K562 (cell line): Measurements from ENCODE around the gene OR52K1. TPM values are rescaled to one million over a fixed set of nuclear protein-coding genes. Genes with fewer than 3 reads are reported as not detected.
A peak's percentile ranks its signal among the peaks of the same experiment; 100 is the strongest.

ENCODE experiments used
- ATAC-seq: fragments of 200-7000 bp; cut with Tn5 transposase; 3 replicates; pipeline ENCODE4 v1.9.1; 2020; ENCODE audit warnings: moderate library complexity
- BruUV-seq: library from RNA; stranded (reverse); fragments of 400-500 nt; replicated peaks from 2 replicates; lab custom pipeline; 2021; lab: Mats Ljungman, UMichigan
- CTCF ChIA-PET: fragments of 300-600 bp; formaldehyde crosslinking; extraction: SDS; loops from one replicate; lab custom pipeline; 2021; ENCODE audit warnings: low intra/inter-chr PET ratio; lab: Yijun Ruan, JAX
- POLR2A ChIA-PET: fragments of 300-600, 350-650 bp; sonication (Branson Sonifier 250); formaldehyde crosslinking; extraction: SDS; loops from one replicate; lab custom pipeline; 2021; ENCODE audit warnings: antibody characterized with exemption, inconsistent platforms; lab: Yijun Ruan, JAX
- DNase-seq, 4 experiments: peaks; one replicate each; pipeline versions ENCODE4 v3.0.0 to v3.0.0-alpha.2; 2011 to 2018; ENCODE audit warnings: low spot score in 3 of 4, mixed read lengths in 3 of 4; ENCODE audit errors: extremely low read depth in 1 of 4
- FAIRE-seq: peaks from 2 replicates; lab custom pipeline; 2011; peaks lifted over from hg19 to GRCh38; lab: Jason Lieb, UNC
- H2AFZ ChIP-seq: 2 replicates; pipeline ENCODE4 v1.6.0; 2011; ENCODE audit warnings: low read depth, low read length, control low read depth, inconsistent platforms
- H3K27ac ChIP-seq: fragments of 200-600 bp; 3 replicates; pipeline ENCODE4 v1.8.0; 2011; ENCODE audit warnings: low read depth, mild to moderate bottlenecking, control low read depth, inconsistent platforms, low read length, moderate library complexity, mixed read lengths; ENCODE audit errors: extremely low read depth
- H3K27me3 ChIP-seq, 2 experiments: fragments of 300-600 bp in 1 of 2; 2 replicates in 1 of 2; 3 replicates in 1 of 2; pipeline versions ENCODE4 v1.6.0 to v1.8.0; 2011; ENCODE audit warnings: inconsistent platforms in 2 of 2, low read length in 2 of 2, mild to moderate bottlenecking in 1 of 2, mixed read lengths in 1 of 2, moderate library complexity in 1 of 2; ENCODE audit not compliant: control insufficient read depth in 2 of 2, insufficient read depth in 2 of 2
- H3K36me3 ChIP-seq: fragments of 300-600 bp; 3 replicates; pipeline ENCODE4 v1.8.0; 2011; ENCODE audit warnings: mild to moderate bottlenecking, low read length, inconsistent platforms; ENCODE audit not compliant: control insufficient read depth, insufficient read depth
- H3K4me1 ChIP-seq, 2 experiments: fragments of 200-600 bp in 1 of 2; replicated peaks in 1 of 2; 2 replicates in 1 of 2; 3 replicates in 1 of 2; pipeline versions ENCODE4 v1.5.1 to v1.8.0; 2011; ENCODE audit warnings: inconsistent platforms in 2 of 2, low read length in 2 of 2, mild to moderate bottlenecking in 1 of 2, mixed read lengths in 1 of 2, moderate library complexity in 1 of 2; ENCODE audit not compliant: control insufficient read depth in 2 of 2, insufficient read depth in 2 of 2
- H3K4me2 ChIP-seq: 2 replicates; pipeline ENCODE4 v1.6.1; 2011; ENCODE audit warnings: low read length, control low read depth, inconsistent platforms, mixed read lengths; ENCODE audit not compliant: insufficient read depth
- H3K4me3 ChIP-seq: fragments of 200-600 bp; sonication (generic), shearing (Covaris generic); 2 replicates; pipeline ENCODE4 v1.5.1; 2016; ENCODE audit warnings: control low read depth, inconsistent platforms
- H3K79me2 ChIP-seq: fragments of 200-600 bp; 3 replicates; pipeline ENCODE4 v1.8.0; 2011; ENCODE audit warnings: low read length, inconsistent platforms; ENCODE audit not compliant: control insufficient read depth, insufficient read depth
- H3K9ac ChIP-seq, 2 experiments: 2 replicates each; pipeline versions ENCODE4 v1.6.0 to v1.6.1; 2011; ENCODE audit warnings: low read depth in 2 of 2, low read length in 2 of 2, control low read depth in 1 of 2, inconsistent platforms in 1 of 2, mild to moderate bottlenecking in 1 of 2, mixed read lengths in 1 of 2; ENCODE audit not compliant: insufficient read depth in 1 of 2
- H3K9me1 ChIP-seq: one replicate; pipeline ENCODE4 v1.6.0; 2011; ENCODE audit warnings: inconsistent platforms, mild to moderate bottlenecking, low read length, moderate library complexity; ENCODE audit not compliant: control insufficient read depth, insufficient read depth
- H3K9me3 ChIP-seq: replicated peaks from 2 replicates; pipeline ENCODE4 v1.5.1; 2011; ENCODE audit warnings: low read depth, low read length, inconsistent platforms; ENCODE audit not compliant: control insufficient read depth, insufficient read depth
- H4K20me1 ChIP-seq: replicated peaks from 2 replicates; pipeline ENCODE4 v1.6.1; 2011; ENCODE audit warnings: low read length, inconsistent platforms, mixed read lengths; ENCODE audit not compliant: control insufficient read depth, insufficient read depth
- EP300 ChIP-seq: IDR thresholded peaks from 2 replicates; pipeline ENCODE4 v1.6.1; 2012; ENCODE audit warnings: low read length, improper control_type of control experiment
- NRF1 ChIP-seq, 2 experiments: fragments of 450-650 bp; IDR thresholded peaks in 1 of 2; conservative IDR thresholded peaks in 1 of 2; 2 replicates each; pipeline ENCODE4 v1.6.1; 2014; ENCODE audit warnings: mild to moderate bottlenecking in 2 of 2
- POLR2A ChIP-seq: fragments of 450-650 bp; conservative IDR thresholded peaks from 2 replicates; pipeline ENCODE4 v1.6.1; 2016
- RFX5 ChIP-seq: IDR thresholded peaks from 2 replicates; pipeline ENCODE4 v1.6.1; 2011; ENCODE audit warnings: low read depth, mild to moderate bottlenecking, improper control_type of control experiment, low read length
- TAL1 ChIP-seq: fragments of 450-650 bp; IDR thresholded peaks from 2 replicates; pipeline ENCODE4 v1.6.1; 2016; ENCODE audit warnings: mild to moderate bottlenecking
- TCF7L2 ChIP-seq: fragments of 150-350 bp; IDR thresholded peaks from 2 replicates; pipeline ENCODE4 v1.6.1; 2016; ENCODE audit warnings: low read depth, mild to moderate bottlenecking, low read length, moderate library complexity
- ZNF324 ChIP-seq: fragments of 250-450 bp; sonication (Bioruptor Pico); IDR thresholded peaks from 2 replicates; pipeline ENCODE4 v1.4.0; 2020; ENCODE audit warnings: mild to moderate bottlenecking
- WGBS: fragments of 100-300 bp; shearing (Covaris generic); methylation state at CpG from one replicate; pipeline ENCODE4 v1.1.6; 2016; ENCODE audit warnings: low coverage, mixed read lengths; ENCODE audit not compliant: insufficient coverage; ENCODE audit errors: missing lambda C conversion rate; 5-methylcytosine and 5-hydroxymethylcytosine counted together
- in situ Hi-C: fragments of 300-500 bp; cut with MboI; formaldehyde crosslinking; loops from 4 replicates; pipeline ENCODE4 v1.15.0; 2018; ENCODE audit warnings: inconsistent platforms, mixed read lengths
- intact Hi-C: fragments of 100-400 bp; cut with micrococcal nuclease; formaldehyde crosslinking; loops from 2 replicates; pipeline ENCODE4 v1.14.2; 2022
- polyA plus RNA-seq, 8 experiments: library from polyadenylated mRNA; depleted of rRNA in 4 of 8; stranded (reverse) in 5 of 8; unstranded in 3 of 8; fragments of >200 nt; fragmentation: Nextera tagmentation in 2 of 8; fragmentation: Illumina TruSeq in 1 of 8; extraction: Ambion mirVana in 2 of 8; extraction: Trizol in 1 of 8; gene quantifications; 2 replicates each; pipeline versions ENCODE4 v1.2.1 to v1.2.3, GENCODE V29; 2011 to 2014; ENCODE audit warnings: inconsistent platforms in 1 of 8, missing spikeins in 1 of 8
- total RNA-seq, 7 experiments: library from RNA; depleted of rRNA in 6 of 7; stranded (reverse); fragments of >200 nt in 6 of 7; fragmentation: Illumina TruSeq in 2 of 7; extraction: Trizol in 2 of 7; gene quantifications; 2 replicates each; pipeline versions ENCODE4 v1.2.1 to v1.2.3, GENCODE V29; 2011 to 2021; ENCODE audit warnings: low replicate concordance in 1 of 7

Gene OR52K1
- total and polyA plus RNA-seq, 9 of the 15 experiments (the other 6 are each of a cell fraction or from before 2014, with no cell fraction given) = not detected

- 9% methylated on average over 3 of the region's 3 CpGs for WGBS
- ChIA-PET POLR2A (no interaction called here), CTCF (no interaction called here)
- H3K4me1 ChIP-seq = no peaks in the 10 kb centered on the region
- no peaks in the 10 kb centered on the region for H3K9me1 ChIP-seq
- peaks cover 0 to 8% of the 10 kb centered on the region in 2 experiments; a peak in 3 of 5 replicates for H3K27me3 ChIP-seq
- H3K27ac ChIP-seq = no peak overlapping the region
- no peak overlapping the region for H3K4me2 ChIP-seq
- intact Hi-C loops (no loop called here), in situ Hi-C loops (no loop called here)
- H2AFZ ChIP-seq = no peak overlapping the region
- FAIRE-seq (no peak), DNase-seq (no peak), ATAC-seq (no peak)
- no peaks in the 10 kb centered on the region for H4K20me1 ChIP-seq
- H3K9ac ChIP-seq = no peak overlapping the region
- H3K79me2 ChIP-seq = no peaks in the 10 kb centered on the region; the same call in 2 of the 3 replicates
- TF ChIP-seq NRF1 (conservative IDR thresholded peaks at IDR 0.05 in 1 of 2, IDR thresholded peaks at IDR 0.05 in 1 of 2) (peak; percentile 78 to 79), ZNF324 (no peak)
- no peaks in the 10 kb centered on the region for H3K9me3 ChIP-seq
- no TSS peak for BruUV-seq
- H3K36me3 ChIP-seq = no peaks in the 10 kb centered on the region
- no peak overlapping the region for H3K4me3 ChIP-seq
Measured at GRCh38 chr11:4453118-4453517, 29.3 kb upstream of the OR52K1 start.

GRCh38 chr11:4454021-4454420 is 28.4 kb upstream of the OR52K1 start:
- ChIA-PET POLR2A (no interaction called here), CTCF (no interaction called here)
- H3K9ac ChIP-seq = no peak overlapping the region
- peaks cover 0 to 8% of the 10 kb centered on the region in 2 experiments; a peak in 2 of 5 replicates for H3K27me3 ChIP-seq
- no peaks in the 10 kb centered on the region for H4K20me1 ChIP-seq
- no peaks in the 10 kb centered on the region; the same call in 2 of the 3 replicates for H3K79me2 ChIP-seq
- ATAC-seq (no peak), FAIRE-seq (no peak), DNase-seq (no peak)
- H3K4me2 ChIP-seq = no peak overlapping the region
- no peaks in the 10 kb centered on the region for H3K9me3 ChIP-seq
- H3K4me1 ChIP-seq = no peaks in the 10 kb centered on the region
- H3K9me1 ChIP-seq = no peaks in the 10 kb centered on the region
- H3K4me3 ChIP-seq = no peak overlapping the region
- H3K27ac ChIP-seq = no peak overlapping the region
- in situ Hi-C loops (no loop called here), intact Hi-C loops (no loop called here)
- BruUV-seq = no TSS peak
- H3K36me3 ChIP-seq = no peaks in the 10 kb centered on the region
- no peak overlapping the region for H2AFZ ChIP-seq
- TF ChIP-seq POLR2A = no peak
- TF ChIP-seq TAL1 = no peak
- TF ChIP-seq RFX5 = no peak
- no peak for TF ChIP-seq EP300
- TF ChIP-seq TCF7L2 = no peak
